GM21447 (cell line): ENCODE measurements around the gene PTGES2.

ENCODE experiments used
- ATAC-seq: cut with Tn5 transposase; IDR thresholded peaks from one replicate; pipeline ENCODE4 v1.9.1; 2021; ENCODE audit not compliant: unreplicated experiment

Gene PTGES2

DNA sequence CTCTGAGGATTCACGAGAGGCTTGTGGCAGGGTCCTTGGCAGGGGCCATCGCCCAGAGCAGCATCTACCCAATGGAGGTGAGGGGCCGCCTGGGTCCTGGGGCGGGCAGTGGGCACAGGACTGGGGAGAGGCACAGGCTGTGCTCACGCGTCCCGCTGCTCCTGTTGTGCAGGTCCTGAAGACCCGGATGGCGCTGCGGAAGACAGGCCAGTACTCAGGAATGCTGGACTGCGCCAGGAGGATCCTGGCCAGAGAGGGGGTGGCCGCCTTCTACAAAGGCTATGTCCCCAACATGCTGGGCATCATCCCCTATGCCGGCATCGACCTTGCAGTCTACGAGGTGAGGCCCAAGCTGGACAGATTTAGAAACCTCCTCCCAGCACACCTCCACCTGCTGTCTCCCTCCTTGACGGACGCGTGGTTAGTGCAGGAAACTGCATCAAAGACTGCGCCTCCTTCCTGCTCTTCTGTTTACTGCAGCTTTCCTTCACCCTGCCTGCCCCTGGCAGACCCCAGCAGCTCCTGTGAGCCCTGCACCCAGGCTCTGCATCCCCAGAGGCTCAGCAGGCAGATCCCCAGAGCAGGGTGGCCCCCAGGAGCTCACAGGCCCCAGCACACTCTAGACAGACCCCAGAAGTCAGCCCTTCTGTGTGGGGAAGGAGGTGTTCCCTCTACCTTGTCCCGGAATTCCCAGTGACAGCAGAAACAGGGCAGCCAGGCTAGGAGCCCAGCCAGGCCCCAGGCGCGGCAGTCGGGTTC is 21.2 kb downstream of the PTGES2 start:
- ATAC-seq, result no peak

DNA sequence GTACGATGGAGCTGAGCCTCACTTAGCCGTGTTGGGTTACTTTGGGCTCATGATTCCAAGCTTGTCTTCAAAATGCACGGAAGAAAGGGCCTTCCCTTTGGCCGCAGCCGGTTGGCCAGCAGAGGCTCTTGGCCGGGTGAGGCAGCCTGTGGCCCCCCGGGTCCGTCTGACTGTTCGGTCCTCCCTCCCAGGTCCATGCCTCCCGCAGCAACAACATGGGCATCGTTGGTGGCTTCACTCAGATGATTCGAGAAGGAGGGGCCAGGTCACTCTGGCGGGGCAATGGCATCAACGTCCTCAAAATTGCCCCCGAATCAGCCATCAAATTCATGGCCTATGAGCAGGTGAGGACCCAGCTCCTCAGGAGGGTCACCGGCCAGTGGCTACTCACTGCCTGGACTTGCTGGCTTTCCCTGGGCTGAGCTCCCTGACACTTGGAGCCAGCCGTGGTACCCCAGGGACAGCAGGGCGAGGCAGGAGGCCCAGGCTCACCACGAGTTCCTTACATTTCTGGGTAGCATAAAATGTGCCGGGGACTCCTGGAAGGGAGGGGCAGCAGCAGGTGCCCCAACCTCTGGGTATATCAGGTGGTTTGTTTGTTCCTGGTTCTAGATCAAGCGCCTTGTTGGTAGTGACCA is 21.9 kb downstream of the PTGES2 start:
- ATAC-seq, result no peak

DNA sequence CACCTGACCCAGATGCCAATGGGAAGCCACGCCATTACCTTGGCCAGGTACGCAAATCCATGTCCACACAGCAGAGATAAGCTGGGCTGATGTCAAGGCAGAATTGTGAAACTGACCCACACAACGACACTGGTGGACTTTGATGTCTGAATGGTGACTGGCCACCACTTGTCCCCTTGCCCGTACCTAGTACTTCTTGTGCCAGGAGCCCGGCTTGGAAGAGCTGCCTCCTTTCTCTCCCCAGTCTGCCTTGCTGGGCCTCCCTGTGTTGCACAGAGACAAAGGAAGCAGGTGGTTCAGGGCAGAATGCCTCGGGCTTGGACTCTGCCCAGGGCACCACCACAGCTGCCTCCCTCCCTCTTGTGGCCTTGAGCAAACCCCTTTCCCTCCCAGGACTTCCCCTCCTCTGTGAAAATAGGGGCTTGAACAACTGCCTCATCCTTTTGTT is 23.3 kb downstream of the PTGES2 start:
- no peak for ATAC-seq

DNA sequence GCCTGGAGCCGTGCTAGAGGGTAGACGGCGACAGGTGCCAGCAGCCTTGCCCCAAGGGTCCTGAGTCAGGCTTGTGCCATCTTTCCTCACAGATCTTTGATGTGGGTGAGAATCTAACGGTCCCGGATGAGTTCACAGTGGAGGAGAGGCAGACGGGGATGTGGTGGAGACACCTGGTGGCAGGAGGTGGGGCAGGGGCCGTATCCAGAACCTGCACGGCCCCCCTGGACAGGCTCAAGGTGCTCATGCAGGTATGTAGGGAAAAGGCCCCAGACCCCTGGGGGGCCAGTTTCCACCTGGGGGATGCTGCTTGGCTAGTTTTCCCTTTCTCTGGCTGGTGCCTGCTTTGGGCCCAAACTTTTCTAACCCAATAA is 24.0 kb downstream of the PTGES2 start:
- no peak for ATAC-seq

DNA sequence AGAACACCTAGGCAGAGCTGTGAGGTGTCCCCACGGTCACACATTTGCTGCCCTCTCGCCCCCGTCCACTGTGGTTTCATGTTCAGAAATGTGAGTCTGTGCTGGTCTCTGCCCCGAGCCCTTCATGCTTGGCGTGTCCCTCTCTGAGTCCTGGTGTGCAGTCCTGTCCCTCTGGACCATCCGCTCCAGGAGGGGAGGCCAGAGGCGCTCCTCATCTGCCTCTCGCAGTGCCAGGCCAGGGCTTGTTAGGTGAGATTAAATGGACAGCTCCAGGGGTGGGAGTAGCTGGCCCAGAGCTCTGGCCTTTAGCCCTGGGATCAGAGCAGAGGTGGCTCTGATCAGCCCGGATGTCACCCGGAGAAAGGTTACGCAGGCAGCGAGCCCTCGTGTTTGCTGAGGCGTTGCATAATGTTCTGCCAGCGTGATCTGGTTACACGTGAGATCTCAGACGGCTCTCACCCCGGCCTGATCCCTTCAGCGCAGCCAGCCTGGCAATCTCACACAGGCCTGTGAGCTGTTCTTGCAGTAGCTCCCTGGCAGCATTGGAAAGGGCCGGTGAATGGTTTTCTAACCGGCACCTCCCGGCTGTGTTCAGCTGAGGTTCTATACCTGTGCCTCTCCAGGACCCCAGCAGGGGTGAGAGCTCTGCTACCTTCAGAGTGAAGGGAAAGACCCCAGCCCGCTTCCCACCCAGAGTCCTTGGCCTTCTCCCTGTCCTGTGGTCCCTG is 24.5 kb downstream of the PTGES2 start:
- ATAC-seq, result no peak

DNA sequence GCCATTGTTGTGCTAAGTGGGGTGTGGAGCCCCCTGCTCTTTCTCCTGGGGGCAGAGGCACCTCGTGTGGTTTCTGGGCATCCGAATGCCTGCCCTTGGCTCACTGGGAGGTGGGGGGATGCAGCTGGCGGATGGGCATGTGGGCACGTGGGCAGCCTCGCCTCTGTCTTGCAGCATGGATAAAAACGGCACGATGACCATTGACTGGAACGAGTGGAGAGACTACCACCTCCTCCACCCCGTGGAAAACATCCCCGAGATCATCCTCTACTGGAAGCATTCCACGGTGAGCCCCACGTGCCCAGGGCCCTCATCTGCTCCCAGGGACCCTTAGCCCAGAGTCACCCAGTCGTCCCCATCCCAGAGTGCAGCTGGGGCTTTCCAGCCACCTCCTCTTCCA is 25.3 kb downstream of the PTGES2 start:
- ATAC-seq, result no peak

DNA sequence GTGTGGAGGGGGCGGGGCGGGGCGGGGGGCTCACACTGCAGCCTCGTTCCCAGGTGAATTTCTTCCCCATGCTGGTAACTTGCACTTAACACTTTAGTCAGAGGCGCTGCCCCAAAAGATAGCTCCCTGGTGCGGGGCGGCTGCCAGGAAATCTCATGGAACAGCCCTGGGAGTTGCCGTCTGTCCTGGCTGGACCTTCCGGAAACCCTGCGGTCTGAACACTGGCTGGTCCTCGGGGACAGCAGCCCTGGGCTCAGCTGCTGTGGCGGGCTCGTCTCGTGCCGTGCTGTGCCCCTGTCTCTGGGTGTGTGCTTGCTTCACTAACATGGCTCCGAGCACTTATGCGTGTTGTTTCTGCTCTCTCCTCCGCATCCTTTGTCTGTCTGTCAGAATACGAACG is 25.8 kb downstream of the PTGES2 start:
- no peak for ATAC-seq

DNA sequence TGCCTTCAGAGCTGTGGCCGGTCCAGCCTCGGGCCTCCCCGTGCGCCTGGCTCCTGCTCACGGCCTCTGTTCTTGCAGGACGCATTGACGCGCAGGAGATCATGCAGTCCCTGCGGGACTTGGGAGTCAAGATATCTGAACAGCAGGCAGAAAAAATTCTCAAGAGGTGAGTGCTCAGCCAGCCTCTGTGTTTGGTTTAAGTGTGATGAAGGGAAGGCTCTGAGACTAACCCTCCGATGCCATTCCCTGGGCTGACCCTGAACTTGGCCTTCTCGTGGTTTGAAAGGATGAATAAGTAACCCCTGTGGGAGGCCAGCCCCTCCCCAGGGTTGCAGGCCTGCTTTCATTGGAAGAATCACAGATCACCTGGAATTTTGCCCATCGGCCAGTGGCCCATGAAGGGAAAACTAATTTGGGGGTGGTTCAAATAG is 26.3 kb downstream of the PTGES2 start:
- ATAC-seq, result no peak

DNA sequence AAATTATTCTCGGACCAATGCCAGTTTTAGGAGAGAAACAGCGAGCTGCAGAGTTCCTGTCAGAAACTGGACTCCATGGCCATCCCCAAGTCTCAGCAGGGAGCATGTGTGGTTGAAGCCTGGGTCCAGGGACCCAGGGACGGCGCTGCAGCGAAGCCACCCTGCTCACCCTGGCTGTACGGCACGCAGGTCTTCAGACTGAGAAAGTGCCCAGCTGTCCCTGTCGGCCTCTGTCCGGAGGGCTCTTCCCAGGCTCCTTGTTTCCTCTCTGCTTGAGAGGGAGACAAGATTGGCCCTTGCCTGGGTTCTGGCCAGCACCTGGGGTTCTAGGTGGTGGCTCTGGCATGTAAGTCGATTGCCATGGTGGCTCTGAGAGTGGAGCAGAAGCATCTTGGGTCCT is 26.9 kb downstream of the PTGES2 start:
- no peak for ATAC-seq

DNA sequence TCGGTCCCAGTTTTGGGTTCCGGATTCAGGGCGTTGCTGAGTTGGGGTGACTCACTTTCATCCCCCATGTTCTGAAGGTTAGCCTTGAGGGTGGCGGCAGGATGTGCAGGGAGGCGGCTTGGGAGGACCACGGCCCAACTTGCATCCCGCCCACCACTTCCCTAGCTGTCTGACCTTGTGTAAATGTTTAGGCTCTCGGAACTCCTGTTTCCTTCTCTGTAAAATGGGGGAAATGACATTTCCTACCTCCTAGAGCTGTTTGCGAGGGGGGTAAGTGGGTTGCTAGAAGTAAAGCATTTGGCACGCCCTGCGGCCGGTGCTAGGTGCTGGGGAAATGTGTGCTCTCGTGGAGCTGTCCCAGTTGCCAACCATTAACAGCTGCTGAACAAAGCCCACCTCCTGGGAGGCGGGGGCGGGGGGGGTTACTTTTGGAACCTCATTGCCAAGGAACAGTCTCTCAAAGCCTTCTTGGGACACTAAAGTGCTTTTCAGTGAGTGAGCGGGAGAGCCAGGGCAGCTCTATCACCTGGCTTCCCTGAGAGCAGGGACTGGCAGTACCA is 27.5 kb downstream of the PTGES2 start:
- ATAC-seq, result no peak

DNA sequence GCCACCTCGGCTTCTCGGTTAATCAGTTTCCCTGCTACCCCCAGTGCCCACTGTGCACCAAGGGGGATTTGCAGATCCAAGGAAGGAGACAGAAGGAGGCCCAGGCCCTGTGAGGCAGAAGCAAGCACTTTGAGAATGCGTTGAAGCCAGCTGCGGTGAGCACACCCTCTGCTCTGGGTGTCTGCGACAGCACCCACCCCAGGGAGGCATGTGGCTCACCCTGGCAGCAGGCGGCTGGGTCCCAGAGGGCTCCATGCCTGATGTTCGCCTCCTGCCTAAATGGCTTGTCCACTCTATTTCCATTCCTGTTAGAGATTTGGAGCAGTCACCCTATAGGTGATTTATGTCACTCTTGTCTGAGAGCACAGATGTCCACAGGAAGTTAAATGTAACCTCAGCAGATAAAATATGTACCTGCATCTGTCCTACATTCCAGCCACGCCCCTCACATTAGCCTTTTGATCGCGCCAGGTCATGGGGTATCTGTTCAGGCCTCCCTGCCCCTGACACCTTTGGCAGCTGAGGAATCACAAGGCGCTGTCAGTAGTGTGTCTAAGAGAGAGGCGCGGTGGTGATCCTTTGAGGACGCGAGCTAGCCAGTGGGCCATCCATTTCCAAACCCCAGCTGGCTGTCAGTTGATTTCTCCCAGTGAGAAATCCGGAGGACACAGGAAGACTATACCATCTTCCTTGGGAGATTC is 28.1 kb downstream of the PTGES2 start:
- ATAC-seq, result no peak

DNA sequence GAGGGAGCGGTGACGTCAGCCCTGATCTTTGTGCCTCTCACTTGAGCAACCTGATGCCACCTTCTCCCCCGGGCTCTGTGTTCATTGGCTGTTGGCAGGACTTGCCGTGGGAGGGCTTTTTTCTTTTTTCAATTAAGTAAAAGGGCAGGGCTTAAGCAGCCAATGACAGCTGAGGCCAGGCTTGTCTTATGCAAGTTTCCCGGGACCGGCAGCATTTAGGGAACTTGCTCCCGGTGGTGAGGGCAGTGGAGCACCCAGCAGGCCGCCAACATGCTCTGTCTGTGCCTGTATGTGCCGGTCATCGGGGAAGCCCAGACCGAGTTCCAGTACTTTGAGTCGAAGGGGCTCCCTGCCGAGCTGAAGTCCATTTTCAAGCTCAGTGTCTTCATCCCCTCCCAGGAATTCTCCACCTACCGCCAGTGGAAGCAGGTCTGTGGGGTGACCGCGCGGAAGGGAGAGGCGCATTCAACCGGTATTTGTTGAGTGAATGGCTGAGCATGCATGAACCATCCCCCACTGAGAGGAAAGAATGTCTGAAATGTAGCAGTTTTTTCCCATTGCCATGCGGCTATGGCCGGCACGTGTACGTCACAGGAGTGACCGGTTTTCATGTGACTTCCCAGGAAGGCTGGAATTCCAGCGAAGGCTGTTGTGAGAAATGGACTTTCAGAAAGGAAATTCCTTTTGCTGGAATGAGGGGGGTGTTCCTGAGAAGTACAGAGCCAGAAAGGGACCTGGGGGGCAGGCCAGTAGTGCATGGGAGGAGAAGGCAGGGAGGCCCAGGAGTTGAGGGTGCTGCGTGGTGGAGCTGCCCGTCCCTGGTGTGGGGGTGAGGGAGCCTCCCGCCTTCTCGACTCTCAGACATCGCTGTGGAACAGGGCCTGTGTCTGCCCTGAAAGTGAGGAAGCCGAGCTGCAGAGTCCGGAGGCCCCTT is 29.0 kb downstream of the PTGES2 start:
- no peak for ATAC-seq

DNA sequence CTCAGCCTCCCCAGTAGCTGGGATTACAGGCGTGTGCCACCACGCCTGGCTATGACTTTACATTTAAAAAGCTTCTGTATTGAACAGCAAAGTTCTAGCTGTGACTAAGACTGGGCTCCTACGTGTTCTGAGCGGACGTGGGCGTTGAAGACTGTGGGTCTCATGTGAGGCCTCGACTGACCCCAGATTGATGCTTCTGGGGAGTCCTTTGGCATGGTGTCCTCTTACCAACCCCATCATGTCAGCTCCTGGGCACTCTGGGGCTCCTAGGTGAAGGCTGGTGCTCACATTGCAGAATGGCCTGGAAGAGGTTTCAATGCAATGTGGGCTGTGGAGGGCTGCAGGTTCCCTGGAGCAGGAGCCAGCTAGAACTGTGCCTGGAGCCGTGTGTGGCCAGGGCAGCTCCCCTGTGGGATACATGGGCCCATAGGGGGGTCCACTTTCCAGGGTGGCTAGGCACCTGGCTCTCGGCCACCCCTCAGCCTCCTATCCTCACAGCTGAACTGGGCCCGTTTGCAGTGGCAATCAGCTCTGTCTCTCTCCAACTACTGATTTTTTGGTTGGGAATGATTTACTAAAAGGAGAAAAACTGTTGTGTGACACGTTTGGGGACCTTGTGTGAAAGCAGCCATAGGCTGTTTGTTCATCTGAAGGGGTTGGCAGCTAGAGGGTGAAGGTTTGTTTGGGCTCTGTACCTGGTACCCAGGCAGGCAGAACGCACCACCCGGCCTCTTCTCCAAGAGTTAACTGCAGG is 29.8 kb downstream of the PTGES2 start:
- ATAC-seq, result no peak

DNA sequence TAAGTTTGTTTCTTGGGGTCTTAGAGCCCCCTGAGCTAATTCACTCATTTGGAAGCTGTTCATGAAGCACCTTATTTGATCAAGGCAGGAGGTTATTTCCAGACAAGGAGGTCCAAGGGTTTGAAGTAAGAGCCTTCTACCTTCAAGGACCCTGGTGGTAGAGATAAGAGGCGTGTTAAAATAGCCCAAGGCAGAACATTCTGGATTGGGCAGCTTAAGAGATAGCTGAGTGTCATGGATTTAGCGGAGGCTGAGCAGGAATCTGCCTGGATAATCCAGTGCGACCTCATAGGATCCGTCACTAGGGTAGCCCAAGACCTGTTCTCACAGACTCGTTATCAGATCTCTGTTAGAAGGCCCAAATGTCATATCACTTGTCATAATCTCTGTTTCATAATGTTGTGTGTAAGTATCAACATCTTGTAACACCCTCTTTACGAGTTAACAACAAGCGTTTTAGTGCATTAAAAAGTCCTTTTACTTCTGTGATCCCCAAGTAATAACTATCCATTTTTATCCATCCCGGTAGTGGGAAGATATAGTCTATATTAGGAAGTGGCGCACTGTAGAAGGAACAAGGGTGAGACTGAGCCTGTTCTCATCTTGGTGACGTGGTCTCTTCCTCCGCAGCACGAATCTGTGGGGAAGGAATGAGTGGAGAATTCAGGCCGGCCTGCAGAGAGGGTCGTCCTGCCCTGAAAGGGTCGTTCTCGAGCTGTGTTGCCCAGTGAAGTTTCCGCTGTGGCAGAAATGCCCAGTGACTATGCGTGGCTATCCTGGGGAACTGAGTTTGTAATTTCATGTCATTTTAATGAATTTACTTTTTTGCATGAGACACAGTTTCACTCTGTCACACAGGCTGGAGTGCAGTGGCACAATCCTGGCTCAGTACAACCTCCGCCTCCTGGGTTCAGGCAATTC is 30.7 kb downstream of the PTGES2 start:
- ATAC-seq, result no peak

DNA sequence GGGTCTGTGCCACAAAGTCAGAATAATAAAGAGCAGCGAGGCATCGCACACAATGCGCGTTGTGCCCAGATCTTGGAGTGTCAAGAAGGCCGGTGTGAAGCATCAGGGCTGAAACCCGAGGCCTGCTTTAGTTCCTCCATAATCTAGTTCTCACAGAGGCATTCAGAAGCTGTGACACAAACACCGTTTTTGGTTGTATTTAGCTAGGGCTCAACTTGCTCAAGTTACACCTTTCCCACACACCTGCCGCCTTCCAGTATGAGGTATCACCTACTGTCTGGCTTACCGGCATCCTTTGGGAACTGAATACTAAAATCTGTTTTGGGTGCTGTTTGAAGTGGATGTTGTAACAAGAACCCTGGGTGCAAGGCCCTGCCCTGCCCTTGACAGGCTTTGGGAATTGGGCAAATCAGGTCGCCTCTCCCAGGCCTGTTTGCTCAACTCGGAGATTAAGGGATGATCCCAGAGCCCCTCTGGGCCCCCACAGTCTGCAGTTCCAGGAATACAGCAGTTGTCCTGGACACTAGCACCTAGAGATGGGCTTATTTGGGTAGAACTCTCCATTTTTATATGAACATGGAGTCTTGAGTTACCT is 32.5 kb downstream of the PTGES2 start:
- no peak for ATAC-seq

DNA sequence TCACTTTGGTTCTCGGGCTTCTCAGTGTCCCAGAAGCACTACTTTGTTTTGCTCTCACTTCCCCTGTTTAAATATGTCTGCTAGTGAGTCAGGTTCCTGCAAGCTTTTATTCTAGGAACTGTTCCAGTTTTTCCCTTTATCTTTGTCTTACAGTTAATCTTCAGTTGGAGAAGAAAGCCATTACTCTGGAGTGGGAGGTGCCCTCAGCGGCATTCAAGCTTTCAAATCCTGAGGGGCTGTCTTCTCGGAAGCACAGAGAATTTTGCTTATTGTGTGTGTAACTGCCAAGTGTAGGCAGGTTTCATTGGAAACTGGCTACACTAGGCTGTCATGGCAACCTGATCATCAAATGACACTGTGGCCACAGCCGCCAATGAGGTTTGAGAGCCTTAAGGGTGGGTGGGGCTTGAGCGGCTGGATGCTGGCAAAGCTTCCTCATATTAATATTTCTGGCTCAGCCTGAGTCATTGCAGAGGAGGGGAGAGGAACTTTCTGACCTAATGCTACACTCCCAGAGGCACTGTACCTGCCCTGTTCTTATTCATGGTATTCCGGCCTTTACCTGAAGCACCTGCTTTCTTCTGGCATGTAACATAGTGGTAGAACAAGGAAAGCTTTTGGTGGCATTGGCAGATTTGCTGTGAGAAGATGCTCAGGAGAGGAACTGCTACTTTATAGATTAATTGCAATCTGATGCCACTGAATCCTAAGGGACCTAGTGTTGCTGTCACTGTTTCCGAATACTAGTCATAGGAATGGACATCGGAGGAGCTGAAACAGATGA is 33.2 kb downstream of the PTGES2 start:
- peak; percentile 94 for ATAC-seq

DNA sequence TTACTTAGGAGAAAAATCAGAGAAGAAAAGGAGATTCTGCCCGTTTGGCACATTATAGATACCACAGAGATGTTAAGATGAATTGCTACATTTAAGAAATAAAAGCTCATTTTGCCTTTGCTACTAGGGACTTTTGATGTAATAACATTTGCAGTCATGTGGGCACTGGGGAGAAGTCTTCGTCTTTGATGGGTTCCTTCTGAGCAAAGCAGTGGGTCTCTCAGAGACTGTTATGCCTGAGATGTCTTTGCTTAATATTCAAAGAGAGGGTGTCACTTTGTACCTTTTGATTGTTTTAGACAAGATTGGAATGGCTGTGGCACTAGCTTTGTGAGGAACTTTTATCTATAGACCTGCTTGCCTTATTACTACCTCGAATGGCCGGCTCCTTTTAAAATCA is 34.5 kb downstream of the PTGES2 start:
- no peak for ATAC-seq
